ENCODE results near the gene LRFN5. TPM values are rescaled to one million over a fixed set of nuclear protein-coding genes. Genes with fewer than 3 reads are reported as not detected.

The LRFN5 gene
- total and polyA plus RNA-seq, 2 of the 13 experiments (the other 11 are each of a cell fraction or from before 2014, with no cell fraction given): not detected

GRCh38 chr14:41662780-41663472, 56.2 kb downstream of the LRFN5 start (continued):
- TF ChIP-seq HNF1A (IDR thresholded peaks at IDR 0.05; ENCODE audit: low read depth) (no peak), HNF1A (CRISPR knock-in tag; IDR thresholded peaks at IDR 0.05; ENCODE audit: borderline replicate concordance) (no peak), ZNF17 (CRISPR knock-in tag; IDR thresholded peaks at IDR 0.05) (no peak), ZBTB42 (CRISPR knock-in tag; IDR thresholded peaks at IDR 0.05) (no peak), FOXP4 (CRISPR knock-in tag; IDR thresholded peaks at IDR 0.05) (peak; percentile 78), RBM39 (IDR thresholded peaks at IDR 0.05; ENCODE audit: low read depth, low read length, poor library complexity, severe bottlenecking) (no peak), MAFF (IDR thresholded peaks at IDR 0.05; ENCODE audit: low read depth, low read length) (0 out of 2 replicates have a peak, but pooled peaks have one; percentile 13), ZNF180 (CRISPR knock-in tag; IDR thresholded peaks at IDR 0.05; ENCODE audit: borderline replicate concordance, low read depth) (no peak), PCBP2 (optimal IDR thresholded peaks at IDR 0.05; ENCODE audit: low read depth, low read length, poor library complexity, severe bottlenecking) (no peak), GATA4 (IDR thresholded peaks at IDR 0.05; ENCODE audit: borderline replicate concordance, low read depth) (no peak), CHCHD3 (CRISPR knock-in tag; IDR thresholded peaks at IDR 0.05) (no peak), MAFK (conservative IDR thresholded peaks at IDR 0.05 in 1 of 2, IDR thresholded peaks at IDR 0.05 in 1 of 2; ENCODE audit: low read length in 2 of 2) (peak in 1 of 2 experiments; percentile 9; a peak in 1 of 4 replicates), ZNF282 (IDR thresholded peaks at IDR 0.05; ENCODE audit: partially characterized antibody) (no peak), ASH2L (IDR thresholded peaks at IDR 0.05; ENCODE audit: insufficient read length, low read depth, low read length) (no peak), ZNF501 (CRISPR knock-in tag; IDR thresholded peaks at IDR 0.05) (no peak), ZNF333 (CRISPR knock-in tag; IDR thresholded peaks at IDR 0.05; ENCODE audit: borderline replicate concordance) (no peak), SSRP1 (CRISPR knock-in tag; IDR thresholded peaks at IDR 0.05) (no peak), ZNF510 (CRISPR knock-in tag; IDR thresholded peaks at IDR 0.05; ENCODE audit: low read depth) (no peak), RAD21 (CRISPR knock-in tag; IDR thresholded peaks at IDR 0.05) (no peak)
- TF ChIP-seq, protein P1, sequence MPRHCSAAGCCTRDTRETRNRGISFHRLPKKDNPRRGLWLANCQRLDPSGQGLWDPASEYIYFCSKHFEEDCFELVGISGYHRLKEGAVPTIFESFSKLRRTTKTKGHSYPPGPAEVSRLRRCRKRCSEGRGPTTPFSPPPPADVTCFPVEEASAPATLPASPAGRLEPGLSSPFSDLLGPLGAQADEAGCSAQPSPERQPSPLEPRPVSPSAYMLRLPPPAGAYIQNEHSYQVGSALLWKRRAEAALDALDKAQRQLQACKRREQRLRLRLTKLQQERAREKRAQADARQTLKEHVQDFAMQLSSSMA (CRISPR knock-in tag; IDR thresholded peaks at IDR 0.05): no peak
- TF ChIP-seq, protein P2, sequence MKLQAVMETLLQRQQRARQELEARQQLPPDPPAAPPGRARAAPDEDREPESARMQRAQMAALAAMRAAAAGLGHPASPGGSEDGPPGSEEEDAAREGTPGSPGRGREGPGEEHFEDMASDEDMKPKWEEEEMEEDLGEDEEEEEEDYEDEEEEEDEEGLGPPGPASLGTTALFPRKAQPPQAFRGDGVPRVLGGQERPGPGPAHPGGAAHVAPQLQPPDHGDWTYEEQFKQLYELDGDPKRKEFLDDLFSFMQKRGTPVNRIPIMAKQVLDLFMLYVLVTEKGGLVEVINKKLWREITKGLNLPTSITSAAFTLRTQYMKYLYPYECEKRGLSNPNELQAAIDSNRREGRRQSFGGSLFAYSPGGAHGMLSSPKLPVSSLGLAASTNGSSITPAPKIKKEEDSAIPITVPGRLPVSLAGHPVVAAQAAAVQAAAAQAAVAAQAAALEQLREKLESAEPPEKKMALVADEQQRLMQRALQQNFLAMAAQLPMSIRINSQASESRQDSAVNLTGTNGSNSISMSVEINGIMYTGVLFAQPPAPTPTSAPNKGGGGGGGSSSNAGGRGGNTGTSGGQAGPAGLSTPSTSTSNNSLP (IDR thresholded peaks at IDR 0.05; ENCODE audit: low read depth, low read length): peak; percentile 59

All from HepG2 (cell line).